Choroid plexus epithelial cell (primary cell): ENCODE measurements around the gene GZMM.

ENCODE experiments used
- DNase-seq: peaks from one replicate; pipeline ENCODE4 v3.0.0-alpha.2; 2010; ENCODE audit warnings: low read depth
- H3K4me3 ChIP-seq: 2 replicates; pipeline ENCODE4 v1.5.1; 2011; ENCODE audit warnings: low read depth, mild to moderate bottlenecking, control low read depth, low read length, moderate library complexity
- CTCF ChIP-seq: conservative IDR thresholded peaks from 2 replicates; pipeline ENCODE4 v1.5.1; 2011; ENCODE audit warnings: low read depth, mild to moderate bottlenecking, control low read depth, inconsistent platforms, low read length, moderate library complexity

GZMM gene

GRCh38 chr19:522726-523125 is 21.1 kb upstream of the GZMM start:
- DNase-seq, result no peak
- no peak for TF ChIP-seq CTCF
- H3K4me3 ChIP-seq, result no peak overlapping the region

- no peak for TF ChIP-seq CTCF
- no peak overlapping the region for H3K4me3 ChIP-seq
- no peak for DNase-seq
Measured at GRCh38 chr19:524062-524674, 19.7 kb upstream of the GZMM start.

- H3K4me3 ChIP-seq, result no peak overlapping the region
- DNase-seq, result no peak
- no peak for TF ChIP-seq CTCF
Measured at GRCh38 chr19:525029-525428, 18.8 kb upstream of the GZMM start.

- H3K4me3 ChIP-seq, result no peak overlapping the region
- no peak for TF ChIP-seq CTCF
- DNase-seq, result no peak
Measured at GRCh38 chr19:525857-526419, 17.9 kb upstream of the GZMM start.

GRCh38 chr19:530134-531008 is 13.5 kb upstream of the GZMM start:
- DNase-seq, result no peak
- H3K4me3 ChIP-seq, result peak overlapping the region; percentile 86
- no peak for TF ChIP-seq CTCF

GRCh38 chr19:531009-531752 is 12.7 kb upstream of the GZMM start:
- peak overlapping the region; percentile 86 for H3K4me3 ChIP-seq
- peak; percentile 10 for TF ChIP-seq CTCF
- peak; percentile 81 for DNase-seq
